LNCAP (cell line): ENCODE data around the gene CCDC120.

ENCODE experiments used
- TF ChIP-seq, protein P1 (sequence below): fragments of 450-650 bp; IDR thresholded peaks from 2 replicates; pipeline ENCODE4 v1.5.1; 2017; ENCODE audit warnings: mild to moderate bottlenecking

Gene CCDC120, protein sequence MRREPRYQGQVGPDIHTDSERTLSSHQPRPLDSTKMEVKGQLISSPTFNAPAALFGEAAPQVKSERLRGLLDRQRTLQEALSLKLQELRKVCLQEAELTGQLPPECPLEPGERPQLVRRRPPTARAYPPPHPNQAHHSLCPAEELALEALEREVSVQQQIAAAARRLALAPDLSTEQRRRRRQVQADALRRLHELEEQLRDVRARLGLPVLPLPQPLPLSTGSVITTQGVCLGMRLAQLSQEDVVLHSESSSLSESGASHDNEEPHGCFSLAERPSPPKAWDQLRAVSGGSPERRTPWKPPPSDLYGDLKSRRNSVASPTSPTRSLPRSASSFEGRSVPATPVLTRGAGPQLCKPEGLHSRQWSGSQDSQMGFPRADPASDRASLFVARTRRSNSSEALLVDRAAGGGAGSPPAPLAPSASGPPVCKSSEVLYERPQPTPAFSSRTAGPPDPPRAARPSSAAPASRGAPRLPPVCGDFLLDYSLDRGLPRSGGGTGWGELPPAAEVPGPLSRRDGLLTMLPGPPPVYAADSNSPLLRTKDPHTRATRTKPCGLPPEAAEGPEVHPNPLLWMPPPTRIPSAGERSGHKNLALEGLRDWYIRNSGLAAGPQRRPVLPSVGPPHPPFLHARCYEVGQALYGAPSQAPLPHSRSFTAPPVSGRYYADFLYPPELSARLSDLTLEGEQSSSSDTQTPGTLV

DNA sequence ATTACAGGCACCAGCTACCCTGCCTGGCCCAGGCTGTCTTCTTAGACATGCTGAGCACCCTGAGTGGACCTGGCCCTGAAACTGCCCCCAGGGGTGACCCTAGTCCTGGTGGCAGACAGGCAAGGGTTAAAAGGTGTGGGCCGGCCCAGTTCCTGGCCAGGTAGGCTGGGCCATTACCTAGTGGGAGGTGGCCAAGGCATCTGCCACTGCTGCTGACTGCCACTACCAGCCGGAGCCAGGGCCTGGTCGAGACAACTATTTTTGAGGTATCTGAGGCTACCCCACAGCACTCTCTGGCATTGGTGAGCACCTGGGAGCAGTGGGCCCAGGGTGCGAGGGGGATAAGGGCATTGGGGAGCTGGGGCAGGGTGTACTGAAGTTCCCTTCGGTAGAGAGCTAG lies at the start of gene CCDC120:
Gene CCDC120, plus strand, starts transcription at position 206 of the 400 bp plus-strand sequence. CDS start 3,043 bp downstream, outside the sequence.
- TF ChIP-seq, protein P1, sequence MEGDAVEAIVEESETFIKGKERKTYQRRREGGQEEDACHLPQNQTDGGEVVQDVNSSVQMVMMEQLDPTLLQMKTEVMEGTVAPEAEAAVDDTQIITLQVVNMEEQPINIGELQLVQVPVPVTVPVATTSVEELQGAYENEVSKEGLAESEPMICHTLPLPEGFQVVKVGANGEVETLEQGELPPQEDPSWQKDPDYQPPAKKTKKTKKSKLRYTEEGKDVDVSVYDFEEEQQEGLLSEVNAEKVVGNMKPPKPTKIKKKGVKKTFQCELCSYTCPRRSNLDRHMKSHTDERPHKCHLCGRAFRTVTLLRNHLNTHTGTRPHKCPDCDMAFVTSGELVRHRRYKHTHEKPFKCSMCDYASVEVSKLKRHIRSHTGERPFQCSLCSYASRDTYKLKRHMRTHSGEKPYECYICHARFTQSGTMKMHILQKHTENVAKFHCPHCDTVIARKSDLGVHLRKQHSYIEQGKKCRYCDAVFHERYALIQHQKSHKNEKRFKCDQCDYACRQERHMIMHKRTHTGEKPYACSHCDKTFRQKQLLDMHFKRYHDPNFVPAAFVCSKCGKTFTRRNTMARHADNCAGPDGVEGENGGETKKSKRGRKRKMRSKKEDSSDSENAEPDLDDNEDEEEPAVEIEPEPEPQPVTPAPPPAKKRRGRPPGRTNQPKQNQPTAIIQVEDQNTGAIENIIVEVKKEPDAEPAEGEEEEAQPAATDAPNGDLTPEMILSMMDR = no peak

DNA sequence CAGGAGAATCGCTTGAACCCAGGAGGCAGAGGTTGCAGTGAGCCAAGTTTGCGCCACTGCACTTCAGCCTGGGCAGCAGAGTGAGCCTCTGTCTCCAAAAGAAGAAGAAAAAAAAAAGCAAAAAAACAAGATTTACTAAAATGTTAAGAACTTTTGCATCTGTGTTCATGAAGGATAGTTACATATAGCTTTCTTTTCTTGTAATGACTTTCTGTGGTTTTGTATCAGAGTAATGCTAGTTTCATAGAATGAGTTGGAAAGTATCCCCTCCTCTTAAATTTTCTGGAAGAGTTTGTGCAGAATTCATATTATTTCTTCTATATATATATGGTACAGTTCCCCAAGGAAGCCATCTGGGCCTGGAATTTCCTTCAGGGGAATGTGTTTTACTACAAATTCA lies 39.7 kb upstream of the CCDC120 start:
- TF ChIP-seq, protein P1 = no peak

DNA sequence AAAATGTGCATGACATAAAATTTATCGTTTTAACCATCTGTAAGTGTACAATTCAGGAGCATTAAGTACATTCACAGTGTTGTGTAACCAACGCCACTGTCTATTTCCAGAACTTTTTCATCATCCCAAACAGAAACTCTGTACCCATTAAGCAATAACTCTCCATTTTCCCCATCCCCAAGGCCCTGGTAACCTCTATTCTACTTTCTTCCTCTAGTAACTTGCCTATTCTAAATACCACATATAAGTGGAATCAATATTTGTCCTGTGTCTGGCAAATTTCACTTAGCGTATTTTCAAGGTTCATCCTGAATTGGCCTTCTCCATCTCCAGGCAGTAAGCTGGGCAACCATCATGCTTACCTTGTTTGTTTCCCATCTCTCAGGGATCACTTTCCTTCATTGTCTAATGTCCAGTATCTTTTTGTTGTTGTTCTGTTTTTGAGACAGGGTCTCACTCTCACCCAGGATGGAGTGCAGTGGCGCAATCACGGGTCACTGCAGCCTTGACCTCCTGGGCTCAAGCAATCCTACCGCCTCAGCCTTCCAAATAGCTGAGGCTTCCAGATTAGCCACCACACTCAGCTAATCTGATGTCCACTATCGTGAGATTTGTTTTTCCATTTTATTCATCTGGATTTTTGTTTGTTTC lies 39.1 kb upstream of the CCDC120 start:
- TF ChIP-seq, protein P1 = no peak

DNA sequence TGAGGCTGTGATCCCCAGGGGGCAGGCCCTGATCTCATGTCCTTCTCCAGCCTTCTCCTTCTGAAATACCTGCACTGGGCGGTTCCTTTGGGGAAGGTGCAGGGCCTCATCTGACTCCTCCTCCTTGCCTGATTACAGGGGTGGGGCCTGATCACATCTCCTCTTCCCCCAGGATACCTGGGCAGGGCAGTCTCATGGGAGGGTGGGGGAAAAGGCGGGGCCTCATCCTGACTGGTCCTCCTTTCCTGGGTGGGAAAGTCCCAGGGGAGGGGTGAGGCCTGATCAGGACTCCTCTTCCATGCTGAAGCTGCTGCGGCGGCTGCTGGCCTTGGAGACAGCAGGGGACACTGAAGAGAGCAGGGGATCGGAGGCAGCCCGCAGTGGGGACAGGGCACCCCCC lies 28.9 kb upstream of the CCDC120 start:
- TF ChIP-seq, protein P1 = no peak

DNA sequence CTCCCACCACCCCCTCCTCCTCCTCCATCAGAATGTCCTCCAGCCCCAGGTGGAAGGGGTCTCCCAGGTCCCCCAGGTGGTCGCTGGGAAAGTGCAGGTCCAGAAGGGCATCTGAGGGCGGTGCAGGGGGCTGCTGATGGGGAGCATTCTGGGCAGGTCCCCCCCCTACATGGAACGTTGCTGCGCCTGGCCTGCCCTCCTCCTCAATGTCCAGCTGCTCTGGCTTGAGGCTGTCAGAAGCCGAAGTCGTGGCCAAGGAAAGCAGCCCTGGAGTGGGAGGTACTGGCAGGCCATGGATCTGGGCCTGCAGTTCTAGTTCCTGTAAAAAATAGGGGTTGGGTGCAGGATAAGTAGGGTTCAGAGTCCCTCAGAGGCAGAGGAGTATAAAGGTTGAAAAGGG lies 28.5 kb upstream of the CCDC120 start:
- TF ChIP-seq, protein P1 = no peak

DNA sequence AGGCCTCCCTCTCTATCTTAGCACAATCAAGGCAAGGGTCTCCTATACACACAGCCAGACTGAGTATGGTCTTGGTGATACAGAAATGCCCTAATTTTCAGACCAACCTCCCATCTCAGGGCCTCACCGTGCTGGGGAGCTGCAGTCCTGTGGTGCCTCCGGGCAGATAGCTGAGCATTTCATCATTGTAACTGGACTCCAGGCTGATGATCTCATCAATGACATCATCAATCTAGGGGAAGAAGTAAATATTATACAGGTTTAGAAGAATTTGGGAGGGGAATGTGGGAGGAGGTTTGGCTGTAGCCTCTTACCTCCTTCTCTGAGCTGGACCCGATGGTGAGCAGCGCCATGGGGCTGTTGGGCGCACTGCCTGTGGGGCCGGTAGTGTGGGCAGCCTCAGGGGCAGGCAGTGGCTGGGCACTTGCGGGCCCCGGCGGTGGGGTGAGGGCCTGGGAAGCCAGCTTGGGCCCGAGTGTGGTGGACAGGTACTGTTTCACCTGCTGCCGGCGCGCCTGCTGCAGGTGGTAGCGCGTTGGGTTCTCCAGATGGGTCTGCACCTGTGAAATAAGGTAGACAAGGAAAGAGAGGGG lies 20.8 kb upstream of the CCDC120 start:
- TF ChIP-seq, protein P1 = no peak
